GM13976 (cell line): Measurements from ENCODE around the gene FBXO44.

Source experiments
- DNase-seq: peaks from one replicate; pipeline ENCODE4 v3.0.0; 2012; ENCODE audit warnings: low spot score
- CTCF ChIP-seq: IDR thresholded peaks from 2 replicates; pipeline ENCODE4 v1.5.1; 2012; ENCODE audit warnings: borderline replicate concordance, mild to moderate bottlenecking; ENCODE audit not compliant: insufficient read depth; ENCODE audit errors: extremely low read depth, missing control alignments, control extremely low read depth
- in situ Hi-C: fragments of 300-500 bp; cut with MboI; formaldehyde crosslinking; loops from one replicate; pipeline ENCODE4 v1.12.0; 2022; ENCODE audit warnings: low sequenced_read_pairs, mixed read lengths, inconsistent platforms; ENCODE audit not compliant: unreplicated experiment

Gene FBXO44

GRCh38 chr1:11615090-11615489 lies 39.6 kb upstream of the FBXO44 start:
- in situ Hi-C loops, result no loop called here
- TF ChIP-seq CTCF, result no peak
- no peak for DNase-seq

GRCh38 chr1:11616766-11617165 lies 37.9 kb upstream of the FBXO44 start:
- no peak for DNase-seq
- in situ Hi-C loops, result no loop called here
- TF ChIP-seq CTCF, result no peak

- no peak for TF ChIP-seq CTCF
- DNase-seq, result no peak
Measured at GRCh38 chr1:11617314-11617713, 37.4 kb upstream of the FBXO44 start.

GRCh38 chr1:11617741-11618140 lies 36.9 kb upstream of the FBXO44 start:
- no peak for DNase-seq
- TF ChIP-seq CTCF, result no peak
- in situ Hi-C loops, result no loop called here

More at GRCh38 chr1:11617314-11617713, 37.4 kb upstream of the FBXO44 start:
- in situ Hi-C loops, result no loop called here

- in situ Hi-C loops, result no loop called here
- no peak for TF ChIP-seq CTCF
- no peak for DNase-seq
Measured at GRCh38 chr1:11620405-11620804, 34.3 kb upstream of the FBXO44 start.

- no peak for TF ChIP-seq CTCF
- in situ Hi-C loops, result no loop called here
- DNase-seq, result no peak
Measured at GRCh38 chr1:11620924-11621323, 33.8 kb upstream of the FBXO44 start.

- no peak for DNase-seq
- no peak for TF ChIP-seq CTCF
- in situ Hi-C loops, result no loop called here
Measured at GRCh38 chr1:11622398-11622797, 32.3 kb upstream of the FBXO44 start.
